Progenitor cell of endocrine pancreas (in vitro differentiated cells): ENCODE data around the gene ROBO3. TPM values are rescaled to one million over a fixed set of nuclear protein-coding genes. Genes with fewer than 3 reads are reported as not detected.
A peak's percentile ranks its signal among the peaks of the same experiment; 100 is the strongest.

ENCODE experiments used
- DNase-seq: peaks from one replicate; pipeline ENCODE4 v3.0.0; 2021; ENCODE audit warnings: low spot score; ENCODE audit not compliant: unreplicated experiment
- H3K27ac Mint-ChIP-seq: 2 replicates; pipeline ENCODE4 v1.8.0; 2021; ENCODE audit warnings: mild to moderate bottlenecking, moderate library complexity, mixed read lengths
- H3K27me3 Mint-ChIP-seq: 2 replicates; pipeline ENCODE4 v1.8.0; 2021; ENCODE audit warnings: mixed read lengths
- H3K36me3 Mint-ChIP-seq: 2 replicates; pipeline ENCODE4 v1.8.0; 2022; ENCODE audit warnings: mixed read lengths; ENCODE audit not compliant: insufficient read depth
- H3K4me1 Mint-ChIP-seq: 2 replicates; pipeline ENCODE4 v1.8.0; 2021; ENCODE audit warnings: low read depth, mixed read lengths
- H3K4me3 Mint-ChIP-seq: 2 replicates; pipeline ENCODE4 v1.8.0; 2021; ENCODE audit warnings: low read depth, mild to moderate bottlenecking, moderate library complexity, mixed read lengths
- H3K9me3 Mint-ChIP-seq: 2 replicates; pipeline ENCODE4 v1.8.0; 2021; ENCODE audit warnings: low read depth, mixed read lengths
- CTCF ChIP-seq: fragments of 200-600 bp; sonication (generic); IDR thresholded peaks from one replicate; pipeline ENCODE4 v1.5.0; 2021; ENCODE audit warnings: antibody characterized with exemption, mild to moderate bottlenecking; ENCODE audit not compliant: unreplicated experiment
- long read RNA-seq: library from polyadenylated mRNA; unstranded; transcript quantifications from one replicate; pipeline ENCODE4 v2.0.0, GENCODE V29; 2020
- total RNA-seq: library from RNA; stranded (reverse); gene quantifications from 2 replicates; pipeline ENCODE4 v1.2.1, GENCODE V29; 2021

The ROBO3 gene
- 9.9 and 10.2 TPM in 2 replicates for total RNA-seq
- long read RNA-seq = 0 reads

- H3K27ac Mint-ChIP-seq = no peak within 1 kb of the TSS
- H3K4me3 Mint-ChIP-seq = peak within 1 kb of the TSS; percentile 43
- H3K9me3 Mint-ChIP-seq = no peaks in the 10 kb centered on the region
- no peak for TF ChIP-seq CTCF
- DNase-seq = no peak
- H3K4me1 Mint-ChIP-seq = peaks cover 8% of the 10 kb centered on the region
- H3K36me3 Mint-ChIP-seq = no peaks in the 10 kb centered on the region
- H3K27me3 Mint-ChIP-seq = peaks cover 100% of the 10 kb centered on the region
Measured at GRCh38 chr11:124865181-124865901, at the start of gene ROBO3. TSS of gene ROBO3 (plus strand) at chr11:124865432. CDS start at chr11:124865578, 146 bp downstream.

- Mint-ChIP-seq H3K27ac (no peak overlapping the region), H3K4me1 (no peaks in the 10 kb centered on the region), H3K36me3 (no peaks in the 10 kb centered on the region), H3K9me3 (no peaks in the 10 kb centered on the region), H3K4me3 (no peak overlapping the region), H3K27me3 (peaks cover 16% of the 10 kb centered on the region)
- no peak for TF ChIP-seq CTCF
- DNase-seq = no peak
Measured at GRCh38 chr11:124817036-124817435, 48.2 kb upstream of the ROBO3 start.

- no peak overlapping the region for H3K27ac Mint-ChIP-seq
Measured at GRCh38 chr11:124821995-124822730, 43.1 kb upstream of the ROBO3 start.

GRCh38 chr11:124823512-124824376, 41.5 kb upstream of the ROBO3 start:
- H3K27me3 Mint-ChIP-seq = peaks cover 6% of the 10 kb centered on the region
- H3K9me3 Mint-ChIP-seq = no peaks in the 10 kb centered on the region
- H3K4me3 Mint-ChIP-seq = no peak overlapping the region
- peaks cover 6% of the 10 kb centered on the region for H3K4me1 Mint-ChIP-seq
- no peak for TF ChIP-seq CTCF
- no peaks in the 10 kb centered on the region for H3K36me3 Mint-ChIP-seq
- DNase-seq = no peak
- H3K27ac Mint-ChIP-seq = no peak overlapping the region

More at GRCh38 chr11:124821995-124822730, 43.1 kb upstream of the ROBO3 start:
- Mint-ChIP-seq H3K4me3 (no peak overlapping the region), H3K36me3 (no peaks in the 10 kb centered on the region), H3K9me3 (no peaks in the 10 kb centered on the region), H3K27me3 (peaks cover 11% of the 10 kb centered on the region), H3K4me1 (peaks cover 6% of the 10 kb centered on the region)
- no peak for TF ChIP-seq CTCF
- no peak for DNase-seq

- H3K27ac Mint-ChIP-seq = no peak overlapping the region
- H3K4me1 Mint-ChIP-seq = peaks cover 6% of the 10 kb centered on the region
- no peaks in the 10 kb centered on the region for H3K9me3 Mint-ChIP-seq
- H3K36me3 Mint-ChIP-seq = no peaks in the 10 kb centered on the region
- no peak overlapping the region for H3K4me3 Mint-ChIP-seq
- H3K27me3 Mint-ChIP-seq = peaks cover 12% of the 10 kb centered on the region
- no peak for DNase-seq
- TF ChIP-seq CTCF = no peak
Measured at GRCh38 chr11:124825876-124826275, 39.4 kb upstream of the ROBO3 start.
